Activated naive CD8-positive, alpha-beta T cell treated with anti-CD3 and anti-CD28 coated beads, Interleukin-2, amount 10 ng/mL, durations not matched to agents 7 days and 5 days (primary cell): ENCODE data around the gene ADRA2B. TPM values are rescaled to one million over a fixed set of nuclear protein-coding genes. Genes with fewer than 3 reads are reported as not detected.
"Not testable (repeated sequence)": the region's sequence is repeated elsewhere in the genome, so short reads cannot be mapped to it uniquely, and the experiment has no call there.

Experiments
- ATAC-seq: fragments of 150-1000 bp; cut with Tn5 transposase; one replicate; pipeline ENCODE4 v1.10.0; 2021; ENCODE audit warnings: low read depth, moderate library complexity
- POLR2A ChIA-PET: fragments of 350-600 bp; sonication (Branson Sonifier 250); formaldehyde crosslinking; loops from one replicate; lab custom pipeline; 2021; ENCODE audit warnings: antibody characterized with exemption; lab: Charles Lee
- DNase-seq: peaks from one replicate; pipeline ENCODE4 v3.0.0; 2021
- H3K27ac Mint-ChIP-seq: one replicate; pipeline ENCODE4 v1.8.0; 2022; ENCODE audit warnings: mild to moderate bottlenecking, mixed read lengths
- H3K27me3 Mint-ChIP-seq: one replicate; pipeline ENCODE4 v1.8.0; 2022; ENCODE audit warnings: mild to moderate bottlenecking, moderate library complexity, mixed read lengths
- H3K36me3 Mint-ChIP-seq: one replicate; pipeline ENCODE4 v1.8.0; 2021; ENCODE audit warnings: mild to moderate bottlenecking, mixed read lengths
- H3K4me1 Mint-ChIP-seq: one replicate; pipeline ENCODE4 v1.8.0; 2021; ENCODE audit warnings: mixed read lengths
- H3K4me3 Mint-ChIP-seq: one replicate; pipeline ENCODE4 v1.8.0; 2022; ENCODE audit warnings: mild to moderate bottlenecking, moderate library complexity, mixed read lengths
- H3K9me3 Mint-ChIP-seq: one replicate; pipeline ENCODE4 v1.8.0; 2021; ENCODE audit warnings: mixed read lengths
- total RNA-seq, 2 experiments: library from RNA; stranded (reverse); gene quantifications; one replicate each; pipeline ENCODE4 v1.2.3, GENCODE V29; 2021

Gene ADRA2B
- under 1 TPM; 0.17 to 0.26 TPM for total RNA-seq

- Mint-ChIP-seq H3K27ac (no peak within 1 kb of the TSS), H3K4me1 (peaks cover 17% of the 10 kb centered on the region), H3K4me3 (peak within 1 kb of the TSS; percentile 76), H3K36me3 (no peaks in the 10 kb centered on the region), H3K27me3 (peaks cover 33% of the 10 kb centered on the region), H3K9me3 (no peaks in the 10 kb centered on the region)
- DNase-seq (peak; percentile 75), ATAC-seq (peak; percentile 69)
- POLR2A ChIA-PET: interaction anchor here (1.2 to 1.5 kb wide), 2 partner anchors 124 to 125 kb away, joined by 3 read pairs; partner anchors contain the start of gene ANKRD36C
Measured at GRCh38 chr2:96116424-96116878, at the start of gene ADRA2B. ADRA2B (minus strand) TSS chr2:96116571; CDS start chr2:96116149, 422 bp downstream.

DNA sequence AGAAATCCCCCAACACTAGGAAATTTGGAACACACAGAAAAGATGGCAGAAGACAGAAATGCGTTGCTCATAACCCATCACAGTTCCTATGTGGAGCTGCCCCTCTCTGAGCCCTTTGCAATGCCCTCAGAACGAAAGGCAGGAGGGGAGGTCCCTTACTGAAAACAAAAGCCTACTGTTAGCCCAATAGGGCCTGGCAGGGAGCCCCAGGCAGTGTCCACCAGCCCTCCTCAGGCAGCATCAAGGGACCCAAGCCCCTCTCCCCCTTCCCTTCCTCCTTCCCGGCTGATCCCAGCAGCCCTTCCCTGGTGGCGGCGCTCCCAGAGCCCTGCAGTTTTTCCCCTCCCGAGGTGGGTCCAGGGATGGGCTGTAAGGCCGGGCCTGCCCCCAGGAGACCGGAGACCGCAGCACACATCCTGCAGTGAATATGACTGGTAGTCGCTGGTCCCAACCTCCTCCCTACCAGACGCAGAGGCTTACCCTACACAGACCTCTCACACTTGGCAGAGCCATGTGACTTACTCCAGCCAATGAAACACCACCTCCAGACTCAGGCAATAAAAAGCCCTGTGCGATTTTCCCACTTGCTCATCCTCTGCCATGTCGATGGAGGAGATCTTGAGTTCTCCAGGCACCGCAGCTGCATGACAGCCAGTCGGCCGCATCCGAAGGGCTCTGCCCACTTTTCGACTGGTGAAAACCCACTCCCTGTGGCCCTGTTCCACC lies 48.3 kb upstream of the ADRA2B start:
- peak overlapping the region; percentile 80 for H3K4me3 Mint-ChIP-seq
- peaks cover 36% of the 10 kb centered on the region for H3K4me1 Mint-ChIP-seq
- no peaks in the 10 kb centered on the region for H3K27me3 Mint-ChIP-seq
- peaks cover 7% of the 10 kb centered on the region for H3K36me3 Mint-ChIP-seq
- peak overlapping the region; percentile 99 for H3K27ac Mint-ChIP-seq
- DNase-seq (peak; percentile 74), ATAC-seq (peak; percentile 86)
- H3K9me3 Mint-ChIP-seq: peaks cover 5% of the 10 kb centered on the region
- POLR2A ChIA-PET: interaction anchor here (1.2 to 3.7 kb wide), 6 partner anchors 10 to 171 kb away, joined by 3 to 89 read pairs (median 10); partner anchors contain the start of genes ASTL, DUSP2, NCAPH and STARD7

GRCh38 chr2:96163768-96164429 lies 47.5 kb upstream of the ADRA2B start:
- Mint-ChIP-seq H3K27ac (peak overlapping the region; percentile 99), H3K27me3 (no peaks in the 10 kb centered on the region), H3K4me3 (peak overlapping the region; percentile 80), H3K36me3 (peaks cover 9% of the 10 kb centered on the region), H3K9me3 (peaks cover 3% of the 10 kb centered on the region), H3K4me1 (peaks cover 44% of the 10 kb centered on the region)
- DNase-seq: peak; percentile 76
- POLR2A ChIA-PET: interaction anchor here (0.8 to 3.7 kb wide), 7 partner anchors 11 to 172 kb away, joined by 3 to 89 read pairs (median 9); partner anchors contain the start of genes ASTL, DUSP2, NCAPH and STARD7
- peak; percentile 67 for ATAC-seq

- H3K9me3 Mint-ChIP-seq: peaks cover 3% of the 10 kb centered on the region
- peaks cover 9% of the 10 kb centered on the region for H3K36me3 Mint-ChIP-seq
- no peaks in the 10 kb centered on the region for H3K27me3 Mint-ChIP-seq
- POLR2A ChIA-PET: interaction anchor here (0.8 to 3.7 kb wide), 7 partner anchors 11 to 172 kb away, joined by 3 to 89 read pairs (median 9); partner anchors contain the start of genes ASTL, DUSP2, NCAPH and STARD7
- ATAC-seq (no peak), DNase-seq (no peak)
- H3K4me3 Mint-ChIP-seq: peak overlapping the region; percentile 80
- H3K27ac Mint-ChIP-seq: peak overlapping the region; percentile 99
- H3K4me1 Mint-ChIP-seq: peaks cover 45% of the 10 kb centered on the region
Measured at GRCh38 chr2:96163415-96163767, 47.0 kb upstream of the ADRA2B start.

DNA sequence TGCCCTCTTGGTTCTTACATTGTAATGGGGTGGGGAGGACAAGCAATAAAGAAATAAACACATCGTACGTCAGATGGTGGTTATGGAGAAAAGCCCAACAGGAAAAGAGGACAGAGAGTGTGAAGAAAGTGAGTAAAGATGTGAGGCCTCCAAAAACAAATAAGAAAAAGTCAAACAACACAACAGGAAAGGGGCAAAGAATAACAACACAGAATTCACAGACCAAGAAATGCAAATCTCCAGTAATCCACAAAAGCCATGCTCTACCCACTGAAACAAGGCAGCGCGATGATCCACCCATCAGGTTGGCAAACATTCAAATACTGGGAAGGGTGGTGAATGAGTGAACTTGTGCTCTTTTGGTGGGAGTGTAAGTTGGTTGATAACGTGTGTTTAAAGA lies 45.5 kb upstream of the ADRA2B start:
- ATAC-seq: no peak
- Mint-ChIP-seq H3K4me1 (peaks cover 59% of the 10 kb centered on the region), H3K27ac (peak overlapping the region; percentile 82), H3K36me3 (peaks cover 9% of the 10 kb centered on the region), H3K4me3 (peak overlapping the region; percentile 25), H3K9me3 (peaks cover 3% of the 10 kb centered on the region), H3K27me3 (no peaks in the 10 kb centered on the region)
- POLR2A ChIA-PET: interaction anchor here (3.7 kb wide), 1 partner anchor 16 kb away, joined by 89 read pairs; the partner anchor contains the start of gene DUSP2
- no peak for DNase-seq

DNA sequence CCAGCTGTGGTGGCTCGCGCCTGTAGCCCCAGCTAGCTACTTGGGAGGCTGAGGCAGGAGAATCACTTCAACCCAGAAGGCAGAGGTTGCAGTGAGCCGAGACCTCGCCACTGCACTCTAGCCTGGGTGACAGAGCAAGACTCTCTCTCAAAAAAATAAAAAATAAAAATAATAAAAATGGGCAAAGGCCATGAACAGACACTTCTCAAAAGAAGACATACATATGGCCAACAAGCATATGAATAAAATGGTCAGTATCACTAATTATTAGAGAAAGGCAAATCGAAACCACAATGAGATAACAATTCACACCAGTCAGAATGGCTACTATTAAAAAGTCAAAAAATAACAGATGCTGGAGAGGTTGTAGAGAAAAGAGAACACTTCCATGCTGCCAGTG lies 44.0 kb upstream of the ADRA2B start:
- H3K27ac Mint-ChIP-seq, ATAC-seq, H3K4me3 Mint-ChIP-seq, DNase-seq, H3K27me3 Mint-ChIP-seq, H3K36me3 Mint-ChIP-seq, H3K9me3 Mint-ChIP-seq: not testable (repeated sequence)
- POLR2A ChIA-PET: interaction anchor here (4.4 kb wide), 1 partner anchor 15 kb away, joined by 51 read pairs; the partner anchor contains the start of gene DUSP2
- peaks cover 67% of the 10 kb centered on the region for H3K4me1 Mint-ChIP-seq

GRCh38 chr2:96159084-96159830 lies 42.9 kb upstream of the ADRA2B start:
- no peak for DNase-seq
- H3K27me3 Mint-ChIP-seq: peaks cover 6% of the 10 kb centered on the region
- peaks cover 9% of the 10 kb centered on the region for H3K36me3 Mint-ChIP-seq
- H3K4me3 Mint-ChIP-seq: peak overlapping the region; percentile 41
- H3K9me3 Mint-ChIP-seq: peaks cover 3% of the 10 kb centered on the region
- peak overlapping the region; percentile 84 for H3K27ac Mint-ChIP-seq
- H3K4me1 Mint-ChIP-seq: peaks cover 61% of the 10 kb centered on the region
- ATAC-seq: no peak
- POLR2A ChIA-PET: interaction anchor here (4.4 kb wide), 1 partner anchor 14 kb away, joined by 51 read pairs; the partner anchor contains the start of gene DUSP2

DNA sequence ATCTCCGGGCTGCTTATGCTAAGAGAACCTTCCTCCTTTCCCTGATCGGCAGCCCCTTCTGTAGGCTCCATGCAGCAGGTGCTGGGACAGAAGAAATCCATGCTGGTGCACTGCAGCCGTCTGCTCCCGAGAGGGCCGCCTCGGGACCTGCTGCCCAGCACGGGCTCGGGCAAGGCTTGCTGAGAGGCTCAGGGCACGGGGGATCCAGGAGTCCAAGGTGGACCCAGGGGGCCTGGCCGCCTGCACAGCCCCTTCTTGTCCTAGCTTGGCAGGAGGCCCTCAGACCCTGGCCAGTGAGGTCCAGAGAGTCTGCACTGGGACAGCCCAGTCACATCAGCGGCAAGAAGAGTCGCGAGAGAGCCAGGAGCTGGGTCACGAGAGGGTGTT lies 42.2 kb upstream of the ADRA2B start:
- POLR2A ChIA-PET: interaction anchor here (4.4 kb wide), 1 partner anchor 13 kb away, joined by 51 read pairs; the partner anchor contains the start of gene DUSP2
- DNase-seq (no peak), ATAC-seq (no peak)
- peaks cover 9% of the 10 kb centered on the region for H3K36me3 Mint-ChIP-seq
- H3K27me3 Mint-ChIP-seq: peaks cover 6% of the 10 kb centered on the region
- H3K4me3 Mint-ChIP-seq: no peak overlapping the region
- H3K9me3 Mint-ChIP-seq: peaks cover 3% of the 10 kb centered on the region
- H3K4me1 Mint-ChIP-seq: peaks cover 56% of the 10 kb centered on the region
- H3K27ac Mint-ChIP-seq: peak overlapping the region; percentile 80

- POLR2A ChIA-PET: interaction anchor here (4.4 kb wide), 1 partner anchor 12 kb away, joined by 51 read pairs; the partner anchor contains the start of gene DUSP2
- H3K4me1 Mint-ChIP-seq: peaks cover 57% of the 10 kb centered on the region
- peak overlapping the region; percentile 80 for H3K27ac Mint-ChIP-seq
- peaks cover 3% of the 10 kb centered on the region for H3K9me3 Mint-ChIP-seq
- ATAC-seq: peak; percentile 79
- H3K4me3 Mint-ChIP-seq: peak overlapping the region; percentile 59
- H3K36me3 Mint-ChIP-seq: peaks cover 9% of the 10 kb centered on the region
- H3K27me3 Mint-ChIP-seq: peaks cover 6% of the 10 kb centered on the region
- peak; percentile 71 for DNase-seq
Measured at GRCh38 chr2:96157649-96158553, 41.5 kb upstream of the ADRA2B start.

DNA sequence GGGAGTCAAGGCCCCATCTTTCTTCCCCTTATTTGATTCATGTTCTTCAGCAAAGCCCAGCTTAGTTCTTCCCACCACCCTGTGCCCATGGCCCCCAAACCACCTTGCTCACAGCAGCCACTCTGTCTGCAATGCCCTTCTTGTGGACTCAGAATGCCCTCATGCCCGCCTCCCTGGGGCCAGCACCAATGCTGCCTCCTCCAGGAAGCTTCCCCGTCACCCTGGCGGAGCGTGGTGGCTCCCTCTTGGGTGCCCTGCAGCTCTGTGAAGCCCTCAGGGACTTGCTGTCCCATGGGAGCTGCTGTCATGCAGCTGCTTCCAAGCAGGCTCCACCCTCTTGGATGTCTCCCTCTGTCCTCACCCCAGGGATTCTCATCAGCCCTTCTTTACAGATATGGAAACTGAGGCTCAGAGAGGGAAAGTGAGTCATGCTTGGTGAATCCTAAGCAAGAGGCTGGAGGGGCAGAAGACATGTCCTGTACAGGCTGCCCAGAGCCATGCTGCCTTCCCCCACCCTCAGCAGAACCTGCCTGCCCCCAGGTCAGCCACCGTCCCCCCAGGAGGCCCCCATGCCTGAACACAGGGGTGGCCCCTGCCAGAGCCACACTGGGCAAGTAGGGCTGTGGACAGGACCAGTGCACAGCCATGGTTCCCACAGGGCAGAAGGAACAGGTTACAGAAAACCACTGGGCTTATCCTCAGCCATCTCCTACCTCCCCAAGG lies 40.7 kb upstream of the ADRA2B start:
- Mint-ChIP-seq H3K27ac (peak overlapping the region; percentile 80), H3K36me3 (peaks cover 9% of the 10 kb centered on the region), H3K4me1 (peaks cover 54% of the 10 kb centered on the region), H3K4me3 (peak overlapping the region; percentile 59), H3K9me3 (peaks cover 3% of the 10 kb centered on the region), H3K27me3 (peaks cover 6% of the 10 kb centered on the region)
- DNase-seq (no peak), ATAC-seq (no peak)
- POLR2A ChIA-PET: interaction anchor here (4.4 kb wide), 1 partner anchor 11 kb away, joined by 51 read pairs; the partner anchor contains the start of gene DUSP2
